Loucy (cell line): ENCODE measurements around the gene BTN1A1.
A peak's percentile ranks its signal among the peaks of the same experiment; 100 is the strongest.

ENCODE experiments used
- H2AFZ ChIP-seq: fragments of 200-600 bp; sonication (generic); 2 replicates; pipeline ENCODE4 v1.6.0; 2016; ENCODE audit warnings: antibody characterized with exemption, mild to moderate bottlenecking, low read length, moderate library complexity
- H3F3A ChIP-seq: fragments of 200-600 bp; 2 replicates; pipeline ENCODE4 v1.6.0; 2016; ENCODE audit warnings: antibody characterized with exemption, low read depth, mild to moderate bottlenecking
- H3K27me3 ChIP-seq: fragments of 200-600 bp; sonication (generic); 2 replicates; pipeline ENCODE4 v1.6.1; 2014; ENCODE audit warnings: low read length, mild to moderate bottlenecking; ENCODE audit not compliant: insufficient read depth, poor library complexity, severe bottlenecking
- H3K36me3 ChIP-seq: fragments of 200-600 bp; sonication (generic); 2 replicates; pipeline ENCODE4 v1.6.1; 2016; ENCODE audit warnings: low read length; ENCODE audit not compliant: insufficient read depth
- H3K4me1 ChIP-seq: fragments of 200-600 bp; sonication (generic); 2 replicates; pipeline ENCODE4 v1.5.1; 2014; ENCODE audit warnings: low read length, mild to moderate bottlenecking; ENCODE audit not compliant: insufficient read depth, poor library complexity, severe bottlenecking
- H3K4me2 ChIP-seq: fragments of 200-600 bp; sonication (generic); 2 replicates; pipeline ENCODE4 v1.6.0; 2014; ENCODE audit warnings: antibody characterized with exemption, low read length, low read depth, mild to moderate bottlenecking; ENCODE audit not compliant: poor library complexity, severe bottlenecking
- H3K4me3 ChIP-seq: fragments of 200-600 bp; sonication (generic); 2 replicates; pipeline ENCODE4 v1.5.1; 2014; ENCODE audit warnings: low read length, mild to moderate bottlenecking, mixed read lengths; ENCODE audit not compliant: poor library complexity, severe bottlenecking
- H3K79me2 ChIP-seq: fragments of 200-600 bp; sonication (generic); 2 replicates; pipeline ENCODE4 v1.6.1; 2014; ENCODE audit warnings: low read length; ENCODE audit not compliant: insufficient read depth
- H3K9ac ChIP-seq: fragments of 200-600 bp; sonication (generic); 2 replicates; pipeline ENCODE4 v1.6.0; 2014; ENCODE audit warnings: mild to moderate bottlenecking, low read depth, low read length, moderate library complexity; ENCODE audit not compliant: poor library complexity, severe bottlenecking
- H3K9me2 ChIP-seq: fragments of 200-600 bp; sonication (generic); replicated peaks from 2 replicates; pipeline ENCODE4 v1.6.1; 2016; ENCODE audit warnings: low read depth, low read length, mixed read lengths
- H3K9me3 ChIP-seq: fragments of 200-600 bp; sonication (generic); 2 replicates; pipeline ENCODE4 v1.6.1; 2014; ENCODE audit warnings: mild to moderate bottlenecking, antibody characterized with exemption, low read length, low read depth; ENCODE audit not compliant: insufficient read depth
- H4K20me1 ChIP-seq: fragments of 200-600 bp; sonication (generic); 2 replicates; pipeline ENCODE4 v1.6.0; 2014; ENCODE audit warnings: antibody characterized with exemption, low read length, mild to moderate bottlenecking; ENCODE audit not compliant: insufficient read depth, poor library complexity, severe bottlenecking
- EZH2phosphoT487 ChIP-seq: fragments of 200-600 bp; IDR thresholded peaks from 2 replicates; pipeline ENCODE4 v1.6.1; 2018; ENCODE audit warnings: antibody characterized with exemption, mild to moderate bottlenecking, moderate library complexity, borderline replicate concordance
- TF ChIP-seq, protein P1 (sequence below): fragments of 200-600 bp; sonication (generic); conservative IDR thresholded peaks from 2 replicates; pipeline ENCODE4 v1.5.1; 2014; ENCODE audit warnings: mild to moderate bottlenecking, antibody characterized with exemption, low read length

The BTN1A1 gene

DNA sequence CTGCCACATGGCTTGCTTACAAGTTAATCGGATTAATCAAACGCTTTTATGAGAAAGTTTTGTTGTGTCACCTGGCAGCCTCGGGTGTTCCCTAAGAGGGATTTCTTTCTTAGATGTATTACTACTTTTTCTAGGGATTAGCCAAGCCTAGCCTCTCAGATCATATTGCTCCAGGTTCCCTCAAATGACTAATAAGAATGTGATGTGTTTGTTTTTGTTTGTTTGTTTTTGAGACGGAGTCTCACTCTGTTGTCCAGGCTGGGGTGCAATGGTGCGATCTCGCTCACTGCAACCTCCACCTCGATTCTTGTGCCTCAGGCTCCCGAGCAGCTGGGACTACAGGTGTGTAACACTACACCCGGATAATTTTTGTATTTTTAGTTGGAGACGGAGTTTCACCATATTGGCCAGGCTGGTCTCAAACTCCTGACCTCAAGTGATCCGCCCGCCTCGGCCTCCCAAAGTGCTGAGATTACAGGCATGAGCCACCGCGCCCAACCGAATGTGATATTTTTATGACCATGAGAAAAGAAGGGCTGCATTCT lies 39.0 kb downstream of the BTN1A1 start:
- Histone ChIP-seq H3K9ac (peak overlapping the region; percentile 95), H3K36me3 (no peaks in the 10 kb centered on the region), H3K4me2 (peak overlapping the region; percentile 86), H3K4me3 (peak overlapping the region; percentile 87), H3K79me2 (peaks cover 55% of the 10 kb centered on the region), H3K9me3 (no peaks in the 10 kb centered on the region), H4K20me1 (peaks cover 19% of the 10 kb centered on the region), H3F3A (peaks cover 16% of the 10 kb centered on the region), H2AFZ (0 out of 2 replicates have a peak overlapping the region, but pooled peaks have one; percentile 71), H3K27me3 (no peaks in the 10 kb centered on the region), H3K4me1 (peaks cover 48% of the 10 kb centered on the region), H3K9me2 (no peaks in the 10 kb centered on the region)
- TF ChIP-seq EZH2phosphoT487: no peak
- TF ChIP-seq, protein P1, sequence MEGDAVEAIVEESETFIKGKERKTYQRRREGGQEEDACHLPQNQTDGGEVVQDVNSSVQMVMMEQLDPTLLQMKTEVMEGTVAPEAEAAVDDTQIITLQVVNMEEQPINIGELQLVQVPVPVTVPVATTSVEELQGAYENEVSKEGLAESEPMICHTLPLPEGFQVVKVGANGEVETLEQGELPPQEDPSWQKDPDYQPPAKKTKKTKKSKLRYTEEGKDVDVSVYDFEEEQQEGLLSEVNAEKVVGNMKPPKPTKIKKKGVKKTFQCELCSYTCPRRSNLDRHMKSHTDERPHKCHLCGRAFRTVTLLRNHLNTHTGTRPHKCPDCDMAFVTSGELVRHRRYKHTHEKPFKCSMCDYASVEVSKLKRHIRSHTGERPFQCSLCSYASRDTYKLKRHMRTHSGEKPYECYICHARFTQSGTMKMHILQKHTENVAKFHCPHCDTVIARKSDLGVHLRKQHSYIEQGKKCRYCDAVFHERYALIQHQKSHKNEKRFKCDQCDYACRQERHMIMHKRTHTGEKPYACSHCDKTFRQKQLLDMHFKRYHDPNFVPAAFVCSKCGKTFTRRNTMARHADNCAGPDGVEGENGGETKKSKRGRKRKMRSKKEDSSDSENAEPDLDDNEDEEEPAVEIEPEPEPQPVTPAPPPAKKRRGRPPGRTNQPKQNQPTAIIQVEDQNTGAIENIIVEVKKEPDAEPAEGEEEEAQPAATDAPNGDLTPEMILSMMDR: no peak

DNA sequence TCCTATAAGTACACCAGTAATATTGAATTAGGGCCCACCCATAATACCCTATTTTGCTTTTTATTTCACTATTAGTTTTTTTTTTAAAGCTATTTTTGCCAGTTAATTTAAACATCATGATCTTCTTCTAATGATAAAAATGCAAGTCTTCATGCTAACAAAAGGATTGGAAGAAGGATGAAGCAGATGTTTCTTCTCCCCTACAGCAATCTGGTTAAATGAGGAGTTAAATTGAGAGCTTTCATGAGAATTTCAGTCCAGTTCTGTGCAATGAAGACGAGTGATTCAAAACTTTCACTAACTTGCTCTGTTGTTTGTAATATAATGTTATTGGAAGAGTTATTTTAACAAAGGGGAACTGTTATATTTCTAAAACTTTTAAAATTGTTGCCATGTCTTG lies 41.5 kb downstream of the BTN1A1 start:
- peaks cover 65% of the 10 kb centered on the region for H3K79me2 ChIP-seq

DNA sequence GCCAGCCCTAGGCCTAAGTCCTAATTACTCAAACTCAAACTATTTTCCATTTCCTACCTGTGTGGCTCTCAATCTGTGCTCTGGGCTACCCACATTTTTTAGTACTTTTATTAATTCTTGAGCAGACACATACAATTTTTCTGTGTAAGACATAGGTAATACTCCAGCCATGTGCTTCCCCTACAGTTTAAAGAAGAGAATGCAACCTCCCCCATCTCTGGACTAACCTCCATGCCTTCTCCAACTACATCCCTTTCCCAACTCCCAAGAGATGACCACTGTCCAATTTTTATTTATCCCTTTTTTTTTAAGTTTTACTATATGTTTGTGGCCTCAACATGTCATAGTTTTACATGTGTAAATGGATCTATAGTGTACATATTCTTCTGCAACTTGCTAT lies 43.9 kb downstream of the BTN1A1 start:
- Histone ChIP-seq H3K27me3 (no peaks in the 10 kb centered on the region), H3K4me3 (no peak overlapping the region), H3K9me3 (no peaks in the 10 kb centered on the region), H3F3A (no peaks in the 10 kb centered on the region), H3K4me1 (peaks cover 31% of the 10 kb centered on the region), H3K36me3 (peaks cover 13% of the 10 kb centered on the region; the same call in 1 of the 2 replicates), H3K9me2 (no peaks in the 10 kb centered on the region), H3K79me2 (peaks cover 58% of the 10 kb centered on the region), H3K9ac (no peak overlapping the region), H4K20me1 (peaks cover 23% of the 10 kb centered on the region), H3K4me2 (no peak overlapping the region), H2AFZ (no peak overlapping the region)
- TF ChIP-seq, protein P1: peak; percentile 60
- no peak for TF ChIP-seq EZH2phosphoT487

More for the DNA sequence above, 41.5 kb downstream of the BTN1A1 start:
- Histone ChIP-seq H3K4me2 (peak overlapping the region; percentile 86), H3K4me3 (peak overlapping the region; percentile 53), H3K36me3 (peaks cover 13% of the 10 kb centered on the region; the same call in 1 of the 2 replicates), H3K9me3 (no peaks in the 10 kb centered on the region), H4K20me1 (peaks cover 23% of the 10 kb centered on the region), H3K9ac (peak overlapping the region; percentile 25), H3F3A (peaks cover 10% of the 10 kb centered on the region), H2AFZ (no peak overlapping the region), H3K4me1 (peaks cover 35% of the 10 kb centered on the region), H3K27me3 (no peaks in the 10 kb centered on the region), H3K9me2 (no peaks in the 10 kb centered on the region)
- TF ChIP-seq EZH2phosphoT487: no peak

DNA sequence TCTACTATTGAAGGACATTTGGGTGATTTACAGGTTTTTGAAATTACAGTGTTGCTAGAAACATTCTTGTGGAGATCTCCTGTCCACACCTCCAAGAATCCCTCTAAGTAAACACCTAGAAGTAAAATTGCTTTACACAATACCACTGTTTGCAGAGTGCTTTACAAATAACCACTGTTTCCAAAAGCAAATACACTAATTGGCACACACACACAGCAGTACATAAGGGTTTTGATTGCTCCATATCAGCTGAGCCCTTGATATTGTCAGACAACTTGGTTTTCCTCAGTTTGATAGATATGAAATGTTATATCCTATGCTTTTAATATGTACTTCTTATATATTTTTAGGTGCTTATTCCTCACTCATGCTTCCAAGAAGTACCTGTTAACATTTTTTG lies 44.4 kb downstream of the BTN1A1 start:
- Histone ChIP-seq H3K36me3 (peaks cover 13% of the 10 kb centered on the region; the same call in 1 of the 2 replicates), H3K4me2 (no peak overlapping the region), H3K9me2 (no peaks in the 10 kb centered on the region), H3K9ac (no peak overlapping the region), H2AFZ (no peak overlapping the region), H3K27me3 (no peaks in the 10 kb centered on the region), H3F3A (no peaks in the 10 kb centered on the region), H3K4me3 (no peak overlapping the region), H3K79me2 (peaks cover 52% of the 10 kb centered on the region), H4K20me1 (peaks cover 19% of the 10 kb centered on the region), H3K9me3 (no peaks in the 10 kb centered on the region), H3K4me1 (peaks cover 31% of the 10 kb centered on the region)
- no peak for TF ChIP-seq EZH2phosphoT487
- TF ChIP-seq, protein P1: no peak
